Parathyroid adenoma (tissue), 2 donors: ENCODE data around the gene RPP40.

ENCODE experiments used
- H2AFZ ChIP-seq: fragments of 300-600 bp; sonication (generic); one replicate; pipeline ENCODE4 v1.7.0; 2017; ENCODE audit warnings: antibody characterized with exemption, mild to moderate bottlenecking
- H3K27ac ChIP-seq: fragments of 300-600 bp; sonication (generic); one replicate; pipeline ENCODE4 v1.7.0; 2017
- H3K27me3 ChIP-seq: fragments of 300-600 bp; sonication (generic); one replicate; pipeline ENCODE4 v1.7.0; 2017; ENCODE audit warnings: low read length; ENCODE audit not compliant: control insufficient read depth, insufficient read depth
- H3K36me3 ChIP-seq: fragments of 300-600 bp; sonication (generic); one replicate; pipeline ENCODE4 v1.7.0; 2017; ENCODE audit warnings: low read length; ENCODE audit not compliant: control insufficient read depth, insufficient read depth
- H3K4me1 ChIP-seq: fragments of 300-600 bp; sonication (generic); one replicate; pipeline ENCODE4 v1.7.0; 2017; ENCODE audit warnings: control low read depth
- H3K4me2 ChIP-seq: fragments of 300-600 bp; sonication (generic); one replicate; pipeline ENCODE4 v1.7.0; 2017; ENCODE audit warnings: low read length
- H3K4me3 ChIP-seq: fragments of 300-600 bp; sonication (generic); one replicate; pipeline ENCODE4 v1.7.0; 2017; ENCODE audit warnings: low read depth, low read length
- H3K79me2 ChIP-seq: fragments of 300-600 bp; sonication (generic); one replicate; pipeline ENCODE4 v1.7.0; 2017; ENCODE audit warnings: control low read depth
- H3K9ac ChIP-seq: fragments of 300-600 bp; sonication (generic); one replicate; pipeline ENCODE4 v1.7.0; 2017; ENCODE audit warnings: mild to moderate bottlenecking
- H3K9me3 ChIP-seq: fragments of 300-600 bp; sonication (generic); one replicate; pipeline ENCODE4 v1.7.0; 2017; ENCODE audit warnings: low read length; ENCODE audit not compliant: control insufficient read depth
- TF ChIP-seq, protein P1 (sequence below): fragments of 300-600 bp; sonication (generic); IDR thresholded peaks from one replicate; pipeline ENCODE4 v1.7.0; 2017; ENCODE audit warnings: antibody characterized with exemption, mild to moderate bottlenecking
- donor health status: primary hyperparathyroidism.

RPP40 gene

DNA sequence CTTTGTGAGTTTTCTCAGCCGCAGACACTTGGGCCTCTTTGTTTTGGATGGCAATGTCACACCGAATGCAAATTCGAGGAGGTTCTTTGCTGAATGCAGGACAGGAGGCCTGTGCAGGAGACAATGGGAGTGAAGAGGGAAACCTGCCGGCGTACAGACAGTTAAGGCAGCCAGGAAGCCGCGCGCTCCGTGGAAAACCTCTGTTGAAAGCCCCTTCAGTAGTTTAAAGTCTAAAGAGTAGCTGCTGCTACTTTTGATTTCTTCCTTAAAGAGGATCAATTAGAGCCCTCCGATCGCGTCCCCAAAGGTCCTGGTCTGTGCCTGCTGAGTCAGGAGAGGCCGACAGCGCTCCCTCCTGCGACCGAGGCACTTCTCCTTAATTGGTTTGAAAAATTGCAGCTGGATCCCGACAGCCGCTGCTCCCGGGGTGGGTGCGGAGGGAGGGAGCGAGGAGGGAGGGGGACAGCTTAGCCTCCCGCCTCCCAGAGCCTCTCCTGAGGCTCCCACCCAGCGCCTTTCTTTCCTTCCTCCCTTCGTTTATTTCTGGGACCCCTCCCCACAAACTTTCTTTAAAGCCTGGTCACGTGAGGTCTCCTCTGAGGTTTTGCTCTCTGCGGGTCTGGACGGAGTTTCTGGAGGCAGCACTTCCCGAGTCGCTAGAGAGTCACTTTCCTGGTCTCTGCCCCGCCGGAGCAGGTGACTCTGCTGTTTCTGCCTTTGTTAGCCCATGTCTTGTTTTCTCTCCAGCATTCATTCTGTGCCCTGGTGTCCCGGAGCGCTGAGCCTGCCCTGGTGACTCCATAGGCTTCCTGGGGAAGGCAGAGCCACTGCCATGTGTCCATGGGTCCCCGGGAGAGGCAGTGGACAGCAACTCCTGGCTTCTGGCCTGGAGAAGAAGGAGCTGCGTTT, 22.3 kb upstream of the RPP40 start:
- Histone ChIP-seq H3K4me2 (peak overlapping the region; percentile 72), H3K4me3 (peak overlapping the region; percentile 52), H3K79me2 (no peaks in the 10 kb centered on the region), H3K4me1 (peaks cover 5% of the 10 kb centered on the region), H3K36me3 (no peaks in the 10 kb centered on the region), H2AFZ (peak overlapping the region; percentile 98), H3K27ac (peak overlapping the region; percentile 15), H3K9me3 (no peaks in the 10 kb centered on the region), H3K9ac (peak overlapping the region; percentile 9), H3K27me3 (no peaks in the 10 kb centered on the region)
- TF ChIP-seq, protein P1, sequence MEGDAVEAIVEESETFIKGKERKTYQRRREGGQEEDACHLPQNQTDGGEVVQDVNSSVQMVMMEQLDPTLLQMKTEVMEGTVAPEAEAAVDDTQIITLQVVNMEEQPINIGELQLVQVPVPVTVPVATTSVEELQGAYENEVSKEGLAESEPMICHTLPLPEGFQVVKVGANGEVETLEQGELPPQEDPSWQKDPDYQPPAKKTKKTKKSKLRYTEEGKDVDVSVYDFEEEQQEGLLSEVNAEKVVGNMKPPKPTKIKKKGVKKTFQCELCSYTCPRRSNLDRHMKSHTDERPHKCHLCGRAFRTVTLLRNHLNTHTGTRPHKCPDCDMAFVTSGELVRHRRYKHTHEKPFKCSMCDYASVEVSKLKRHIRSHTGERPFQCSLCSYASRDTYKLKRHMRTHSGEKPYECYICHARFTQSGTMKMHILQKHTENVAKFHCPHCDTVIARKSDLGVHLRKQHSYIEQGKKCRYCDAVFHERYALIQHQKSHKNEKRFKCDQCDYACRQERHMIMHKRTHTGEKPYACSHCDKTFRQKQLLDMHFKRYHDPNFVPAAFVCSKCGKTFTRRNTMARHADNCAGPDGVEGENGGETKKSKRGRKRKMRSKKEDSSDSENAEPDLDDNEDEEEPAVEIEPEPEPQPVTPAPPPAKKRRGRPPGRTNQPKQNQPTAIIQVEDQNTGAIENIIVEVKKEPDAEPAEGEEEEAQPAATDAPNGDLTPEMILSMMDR: peak; percentile 7

- no peak overlapping the region for H2AFZ ChIP-seq
- H3K4me2 ChIP-seq: no peak overlapping the region
- H3K36me3 ChIP-seq: no peaks in the 10 kb centered on the region
- H3K4me3 ChIP-seq: no peak overlapping the region
- H3K9ac ChIP-seq: no peak overlapping the region
- no peaks in the 10 kb centered on the region for H3K27me3 ChIP-seq
- no peaks in the 10 kb centered on the region for H3K9me3 ChIP-seq
- H3K79me2 ChIP-seq: no peaks in the 10 kb centered on the region
- H3K27ac ChIP-seq: no peak overlapping the region
- peaks cover 5% of the 10 kb centered on the region for H3K4me1 ChIP-seq
- TF ChIP-seq, protein P1: no peak
These were observed 20.1 kb upstream of the RPP40 start for GRCh38 chr6:5023923-5024322.

DNA sequence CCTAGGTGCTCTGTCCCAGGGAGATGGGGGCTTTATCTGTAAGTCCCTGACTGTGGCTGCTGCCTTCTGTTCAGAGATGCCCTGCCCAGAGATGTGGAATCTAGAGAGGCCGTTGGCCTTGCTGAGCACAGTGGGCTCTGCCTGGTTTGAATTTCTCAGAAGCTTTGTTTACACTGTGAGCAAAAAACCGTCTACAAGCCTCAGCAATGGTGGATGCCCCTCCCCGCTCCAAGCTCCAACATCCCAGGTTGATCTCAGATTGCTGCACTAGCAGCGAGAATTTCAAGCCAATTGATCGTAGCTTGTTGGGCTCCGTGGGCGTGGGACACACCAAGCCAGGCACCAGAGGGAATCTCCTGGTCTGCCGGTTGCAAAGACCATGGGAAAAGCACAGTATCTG, 16.3 kb upstream of the RPP40 start:
- Histone ChIP-seq H3K4me3 (no peak overlapping the region), H3K4me1 (no peaks in the 10 kb centered on the region), H3K36me3 (no peaks in the 10 kb centered on the region), H3K79me2 (no peaks in the 10 kb centered on the region), H3K27ac (no peak overlapping the region), H3K9me3 (no peaks in the 10 kb centered on the region), H3K4me2 (no peak overlapping the region), H3K27me3 (no peaks in the 10 kb centered on the region), H3K9ac (no peak overlapping the region), H2AFZ (peak overlapping the region; percentile 8)
- TF ChIP-seq, protein P1: no peak

DNA sequence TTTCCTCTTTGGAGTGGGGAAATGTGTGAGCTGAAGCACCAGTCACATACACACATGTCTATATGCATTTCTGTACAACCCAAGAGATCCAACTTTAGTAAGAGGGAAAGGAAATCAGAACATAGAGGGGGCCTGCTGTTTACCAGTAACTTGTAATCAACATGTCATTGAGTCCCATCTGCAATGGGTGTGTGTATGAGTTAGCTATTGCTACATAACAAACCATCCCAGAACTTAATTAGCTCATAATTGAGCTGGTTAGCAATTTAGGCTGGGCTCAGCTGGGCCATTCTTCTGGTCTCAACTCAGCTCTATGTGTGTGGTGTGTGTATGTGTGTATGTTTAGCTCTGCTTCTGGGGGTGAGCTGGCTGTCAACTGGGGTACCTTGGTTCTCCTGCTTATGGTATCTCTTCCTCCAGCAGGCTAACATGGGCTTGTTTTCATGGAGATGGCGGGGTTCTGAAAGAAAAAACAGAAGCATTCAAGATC, 10.3 kb upstream of the RPP40 start:
- no peak overlapping the region for H3K9ac ChIP-seq
- H3K36me3 ChIP-seq: no peaks in the 10 kb centered on the region
- no peaks in the 10 kb centered on the region for H3K9me3 ChIP-seq
- no peaks in the 10 kb centered on the region for H3K4me1 ChIP-seq
- TF ChIP-seq, protein P1: no peak
- H3K27me3 ChIP-seq: no peaks in the 10 kb centered on the region
- H2AFZ ChIP-seq: no peak overlapping the region
- H3K27ac ChIP-seq: no peak overlapping the region
- H3K4me3 ChIP-seq: no peak overlapping the region
- no peaks in the 10 kb centered on the region for H3K79me2 ChIP-seq
- H3K4me2 ChIP-seq: no peak overlapping the region
